Measurements from ENCODE around the gene GARS1.

GARS1 gene

GRCh38 chr7:30652132-30652531, 57.5 kb downstream of the GARS1 start:
- no peak for ATAC-seq (ENCODE audit: low read depth)
- H3K27ac ChIP-seq (ENCODE audit: poor library complexity, severe bottlenecking) = no peak overlapping the region
- no peaks in the 10 kb centered on the region for H3K9me3 ChIP-seq (ENCODE audit: severe bottlenecking)
- no peaks in the 10 kb centered on the region for H3K36me3 ChIP-seq (ENCODE audit: low read depth)
- H3K27me3 ChIP-seq (ENCODE audit: insufficient read depth, poor library complexity, severe bottlenecking) = no peaks in the 10 kb centered on the region
- no peak for TF ChIP-seq CTCF (IDR thresholded peaks at IDR 0.05; ENCODE audit: poor library complexity, severe bottlenecking)
- no peaks in the 10 kb centered on the region for H3K4me1 ChIP-seq (ENCODE audit: insufficient read depth, poor library complexity, severe bottlenecking)
- no peak overlapping the region for H3K4me3 ChIP-seq (ENCODE audit: severe bottlenecking)
- peak; percentile 25 for DNase-seq (ENCODE audit: low spot score)

- ATAC-seq (ENCODE audit: low read depth) (no peak), DNase-seq (ENCODE audit: low spot score) (peak; percentile 38)
- Histone ChIP-seq H3K27me3 (ENCODE audit: insufficient read depth, poor library complexity, severe bottlenecking) (no peaks in the 10 kb centered on the region), H3K4me1 (ENCODE audit: insufficient read depth, poor library complexity, severe bottlenecking) (no peaks in the 10 kb centered on the region), H3K36me3 (ENCODE audit: low read depth) (no peaks in the 10 kb centered on the region), H3K9me3 (ENCODE audit: severe bottlenecking) (no peaks in the 10 kb centered on the region), H3K4me3 (ENCODE audit: severe bottlenecking) (no peak overlapping the region), H3K27ac (ENCODE audit: poor library complexity, severe bottlenecking) (no peak overlapping the region)
- no peak for TF ChIP-seq CTCF (IDR thresholded peaks at IDR 0.05; ENCODE audit: poor library complexity, severe bottlenecking)
Measured at GRCh38 chr7:30652698-30653641, 58.3 kb downstream of the GARS1 start.

GRCh38 chr7:30654296-30655090, 59.8 kb downstream of the GARS1 start:
- no peaks in the 10 kb centered on the region for H3K9me3 ChIP-seq (ENCODE audit: severe bottlenecking)
- H3K4me3 ChIP-seq (ENCODE audit: severe bottlenecking) = no peak overlapping the region
- no peak for TF ChIP-seq CTCF (IDR thresholded peaks at IDR 0.05; ENCODE audit: poor library complexity, severe bottlenecking)
- no peak for ATAC-seq (ENCODE audit: low read depth)
- H3K36me3 ChIP-seq (ENCODE audit: low read depth) = no peaks in the 10 kb centered on the region
- DNase-seq (ENCODE audit: low spot score) = peak; percentile 49
- no peaks in the 10 kb centered on the region for H3K27me3 ChIP-seq (ENCODE audit: insufficient read depth, poor library complexity, severe bottlenecking)
- no peaks in the 10 kb centered on the region for H3K4me1 ChIP-seq (ENCODE audit: insufficient read depth, poor library complexity, severe bottlenecking)
- H3K27ac ChIP-seq (ENCODE audit: poor library complexity, severe bottlenecking) = no peak overlapping the region

GRCh38 chr7:30655096-30655970, 60.7 kb downstream of the GARS1 start:
- H3K27me3 ChIP-seq (ENCODE audit: insufficient read depth, poor library complexity, severe bottlenecking) = no peaks in the 10 kb centered on the region
- ATAC-seq (ENCODE audit: low read depth) (no peak), DNase-seq (ENCODE audit: low spot score) (no peak)
- H3K27ac ChIP-seq (ENCODE audit: poor library complexity, severe bottlenecking) = no peak overlapping the region
- TF ChIP-seq CTCF (IDR thresholded peaks at IDR 0.05; ENCODE audit: poor library complexity, severe bottlenecking) = no peak
- H3K4me1 ChIP-seq (ENCODE audit: insufficient read depth, poor library complexity, severe bottlenecking) = no peaks in the 10 kb centered on the region
- no peaks in the 10 kb centered on the region for H3K9me3 ChIP-seq (ENCODE audit: severe bottlenecking)
- no peak overlapping the region for H3K4me3 ChIP-seq (ENCODE audit: severe bottlenecking)
- no peaks in the 10 kb centered on the region for H3K36me3 ChIP-seq (ENCODE audit: low read depth)

Data from RWPE2 (cell line).